ENCODE measurements around the gene BARHL1.

DNA sequence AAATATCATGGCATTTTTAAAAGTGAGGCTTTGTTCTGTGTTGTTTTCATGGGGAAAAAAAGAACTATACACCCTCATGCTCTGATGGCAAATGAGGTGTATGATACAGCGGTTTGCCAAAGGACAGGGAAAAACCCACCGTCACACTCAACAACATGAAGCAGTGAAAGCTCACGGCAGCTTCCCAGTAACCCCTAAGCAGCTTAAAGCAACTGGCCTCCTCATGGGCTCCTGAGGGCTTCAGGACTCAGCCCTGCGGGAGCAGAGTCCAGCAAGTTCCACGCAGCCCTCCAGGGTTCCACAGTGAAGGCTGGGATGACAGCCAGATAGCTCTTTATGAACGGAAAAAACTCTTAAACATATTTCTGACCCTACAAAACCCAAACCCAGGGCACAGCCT, 12.9 kb downstream of the BARHL1 start:
- TF ChIP-seq POLR2AphosphoS5 (IDR thresholded peaks at IDR 0.05) (no peak), POLR2A (IDR thresholded peaks at IDR 0.05) (no peak)

All from stomach (tissue), 4 donors.